DMS114 treated with DMSO at 0.1 percent for 48 hours (cell line): ENCODE results near the gene SLC31A1.
A peak's percentile ranks its signal among the peaks of the same experiment; 100 is the strongest.

Experiments
- DNase-seq: peaks from one replicate; lab custom pipeline; 2025; ENCODE audit not compliant: unreplicated experiment; lab: John Stamatoyannopoulos, UW

The SLC31A1 gene

DNA sequence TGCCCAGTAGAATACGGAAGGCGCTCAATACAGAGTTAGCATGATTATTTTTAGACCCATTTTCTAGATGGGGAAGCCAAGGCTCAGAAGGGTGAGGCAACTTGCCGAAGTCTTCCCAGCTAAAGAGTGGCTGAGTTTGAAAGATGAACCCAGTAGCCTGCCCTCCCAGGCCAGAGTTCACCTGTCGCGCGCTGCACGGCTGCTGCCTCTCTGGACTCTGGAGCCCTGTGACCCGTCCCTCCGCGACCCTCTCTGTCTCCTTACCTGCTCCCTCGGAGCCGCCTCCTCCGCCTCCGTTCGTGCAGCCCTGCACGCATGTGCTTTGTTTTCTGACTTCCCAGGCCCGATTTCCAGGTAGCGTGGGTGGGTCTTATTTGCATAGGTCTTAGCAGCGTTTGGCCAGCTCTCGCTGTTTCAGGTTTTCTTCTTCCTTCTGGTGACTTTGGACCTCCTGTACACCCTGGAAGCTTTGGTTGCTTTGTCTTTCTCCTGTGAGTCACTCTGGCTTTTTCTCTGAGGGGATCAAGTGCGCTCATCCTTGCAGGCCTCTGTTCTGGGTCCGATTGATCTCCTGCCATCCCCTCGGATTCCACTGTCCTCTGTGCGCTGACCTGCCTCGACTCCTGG lies 81.6 kb downstream of the SLC31A1 start, which contains the start of gene RNF183:
Gene RNF183 (minus strand): TSS at position 585 of the 627 bp plus-strand sequence. CDS start 5,192 bp downstream, outside the sequence.
- DNase-seq: no peak

- DNase-seq: no peak
Measured at GRCh38 chr9:113306566-113306965, 85.2 kb downstream of the SLC31A1 start.

- DNase-seq: no peak
Measured at GRCh38 chr9:113307396-113307975, 86.1 kb downstream of the SLC31A1 start.

GRCh38 chr9:113309204-113309813 lies 88.0 kb downstream of the SLC31A1 start:
- peak; percentile 5 for DNase-seq

DNA sequence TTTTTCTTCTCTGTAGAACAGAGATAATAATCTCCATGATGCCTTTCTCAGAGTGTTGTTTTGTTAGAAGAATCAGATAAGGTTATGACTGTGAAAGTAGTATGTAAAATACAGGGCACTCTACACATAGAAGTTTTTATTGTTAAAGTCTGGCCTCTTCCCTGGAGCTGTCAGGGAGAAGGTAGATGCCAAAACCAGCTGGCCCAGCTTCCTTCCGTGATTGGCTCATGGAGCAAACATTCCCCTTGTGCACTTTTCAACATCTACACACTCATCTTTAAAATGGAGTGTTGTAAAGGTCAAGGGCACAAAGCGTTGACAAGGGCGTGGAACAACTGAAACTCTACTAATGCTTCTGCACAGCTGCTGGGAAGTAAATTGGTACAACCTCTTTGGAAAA lies 89.2 kb downstream of the SLC31A1 start:
- no peak for DNase-seq

DNA sequence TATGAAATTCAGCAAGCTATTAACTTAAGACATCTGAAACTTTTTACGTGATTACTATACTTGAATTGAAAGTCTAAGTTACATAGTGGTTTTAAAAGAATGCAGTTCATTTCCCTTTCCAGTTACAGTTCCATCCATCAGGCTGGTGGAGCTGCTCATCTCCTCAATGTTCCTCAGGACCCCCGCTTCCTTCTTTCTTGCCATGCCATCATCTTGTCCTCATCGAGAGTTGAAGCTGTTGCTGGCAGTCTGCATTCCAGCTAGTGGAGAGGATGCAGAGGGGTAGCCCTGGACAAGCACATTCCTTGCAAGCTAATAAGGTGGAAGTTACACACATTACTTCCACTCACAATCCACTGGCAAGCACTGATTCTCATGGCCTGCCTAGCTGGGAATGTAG lies 90.6 kb downstream of the SLC31A1 start:
- DNase-seq: no peak

GRCh38 chr9:113313261-113313660 lies 91.9 kb downstream of the SLC31A1 start:
- DNase-seq: no peak
